Liver (tissue), 9 donors: ENCODE measurements around the gene BRIP1. TPM values are rescaled to one million over a fixed set of nuclear protein-coding genes. Genes with fewer than 3 reads are reported as not detected.

Experiments
- DNase-seq: peaks from one replicate; pipeline ENCODE4 v3.0.0-alpha.2; 2017; ENCODE audit warnings: low spot score
- H3K27ac ChIP-seq, 2 donors: one replicate each; pipeline ENCODE4 v1.7.0; 2013; ENCODE audit warnings: inconsistent platforms in 2 of 2, low read length in 2 of 2, control low read depth in 1 of 2, low read depth in 1 of 2, mild to moderate bottlenecking in 1 of 2
- H3K27me3 ChIP-seq, 4 donors: one replicate each; pipeline versions ENCODE4 v1.6.1 to v1.7.0; 2013; ENCODE audit warnings: low read length in 3 of 4, inconsistent platforms in 1 of 4, mild to moderate bottlenecking in 1 of 4, moderate library complexity in 1 of 4; ENCODE audit not compliant: control insufficient read depth in 4 of 4, insufficient read depth in 4 of 4
- H3K36me3 ChIP-seq, 4 donors: one replicate each; pipeline versions ENCODE4 v1.6.1 to v1.7.0; 2013; ENCODE audit warnings: low read length in 3 of 4, mild to moderate bottlenecking in 3 of 4, low read depth in 1 of 4, moderate library complexity in 1 of 4; ENCODE audit not compliant: control insufficient read depth in 4 of 4, insufficient read depth in 3 of 4
- H3K4me1 ChIP-seq, 4 donors: one replicate each; pipeline versions ENCODE4 v1.6.1 to v1.7.0; 2013; ENCODE audit warnings: low read length in 3 of 4, mild to moderate bottlenecking in 3 of 4, moderate library complexity in 1 of 4; ENCODE audit not compliant: control insufficient read depth in 4 of 4, insufficient read depth in 4 of 4
- H3K4me3 ChIP-seq, 3 donors: one replicate each; pipeline versions ENCODE4 v1.6.1 to v1.7.0; 2013; ENCODE audit warnings: low read length in 3 of 3, control low read depth in 1 of 3, low read depth in 1 of 3, mild to moderate bottlenecking in 1 of 3
- H3K9ac ChIP-seq, 2 donors: one replicate each; pipeline ENCODE4 v1.7.0; 2013; ENCODE audit warnings: low read length in 2 of 2, mild to moderate bottlenecking in 2 of 2, moderate library complexity in 2 of 2, control low read depth in 1 of 2, low read depth in 1 of 2
- H3K9me3 ChIP-seq, 4 donors: one replicate each; pipeline versions ENCODE4 v1.6.1 to v1.7.0; 2013; ENCODE audit warnings: low read length in 3 of 4; ENCODE audit not compliant: control insufficient read depth in 4 of 4
- FOXA1 ChIP-seq: IDR thresholded peaks from 2 replicates; pipeline ENCODE4 v1.6.1; 2016; ENCODE audit warnings: antibody characterized with exemption
- FOXA2 ChIP-seq: IDR thresholded peaks from 2 replicates; pipeline ENCODE4 v1.6.1; 2016; ENCODE audit warnings: antibody characterized with exemption
- GABPA ChIP-seq, 2 donors: IDR thresholded peaks in 1 of 2; conservative IDR thresholded peaks in 1 of 2; 2 replicates each; pipeline ENCODE4 v1.6.1; 2016; ENCODE audit warnings: antibody characterized with exemption in 2 of 2, mild to moderate bottlenecking in 1 of 2, moderate library complexity in 1 of 2
- HNF4A ChIP-seq, 2 donors: conservative IDR thresholded peaks; 2 replicates each; pipeline ENCODE4 v1.6.1; 2016; ENCODE audit warnings: antibody characterized with exemption in 2 of 2, mild to moderate bottlenecking in 2 of 2
- JUND ChIP-seq, 2 donors: IDR thresholded peaks; 2 replicates each; pipeline ENCODE4 v1.6.1; 2016; ENCODE audit warnings: antibody characterized with exemption in 2 of 2
- NR2F2 ChIP-seq: IDR thresholded peaks from 2 replicates; pipeline ENCODE4 v1.6.1; 2016; ENCODE audit warnings: antibody characterized with exemption
- RAD21 ChIP-seq, 2 donors: IDR thresholded peaks; 2 replicates each; pipeline ENCODE4 v1.6.1; 2016; ENCODE audit warnings: antibody characterized with exemption in 2 of 2, mild to moderate bottlenecking in 2 of 2
- RXRA ChIP-seq, 2 donors: IDR thresholded peaks; 2 replicates each; pipeline ENCODE4 v1.6.1; 2017 to 2018; ENCODE audit warnings: antibody characterized with exemption in 2 of 2, mild to moderate bottlenecking in 1 of 2
- SP1 ChIP-seq: IDR thresholded peaks from 2 replicates; pipeline ENCODE4 v1.6.1; 2018; ENCODE audit warnings: antibody characterized with exemption, mild to moderate bottlenecking
- TAF1 ChIP-seq: conservative IDR thresholded peaks from 2 replicates; pipeline ENCODE4 v1.6.1; 2016; ENCODE audit warnings: antibody characterized with exemption, mild to moderate bottlenecking
- YY1 ChIP-seq: IDR thresholded peaks from 2 replicates; pipeline ENCODE4 v1.6.1; 2016; ENCODE audit warnings: antibody characterized with exemption, mild to moderate bottlenecking
- WGBS: extraction: QIAGEN DNeasy Blood & Tissue Kit; methylation state at CpG from one replicate; pipeline ENCODE4 v1.1.7; 2013; 5-methylcytosine and 5-hydroxymethylcytosine counted together
- polyA plus RNA-seq, 2 donors: library from polyadenylated mRNA; stranded (reverse) in 1 of 2; unstranded in 1 of 2; fragments of 200-250 nt in 1 of 2; fragments of >200 nt in 1 of 2; fragmentation: Nextera tagmentation in 1 of 2; extraction: Ambion mirVana in 1 of 2; gene quantifications; one replicate each; pipeline versions ENCODE4 v1.2.1 to v1.2.3, GENCODE V29; 2013 to 2015
- total RNA-seq, 2 donors: library from RNA; depleted of rRNA; stranded (reverse); fragments of >200 nt; gene quantifications; one replicate each; pipeline ENCODE4 v1.2.3, GENCODE V29; 2014
- TF ChIP-seq, protein P1 (sequence below): IDR thresholded peaks from 2 replicates; pipeline ENCODE4 v1.6.1; 2016; ENCODE audit warnings: antibody characterized with exemption
- TF ChIP-seq, protein P2 (sequence below): IDR thresholded peaks from 2 replicates; pipeline ENCODE4 v1.6.1; 2016; ENCODE audit warnings: antibody characterized with exemption
- TF ChIP-seq, protein P3 (sequence below): IDR thresholded peaks from 2 replicates; pipeline ENCODE4 v1.6.1; 2016; ENCODE audit warnings: antibody characterized with exemption
- TF ChIP-seq, protein P4 (sequence below): IDR thresholded peaks from 2 replicates; pipeline ENCODE4 v1.6.1; 2016; ENCODE audit warnings: antibody characterized with exemption, mild to moderate bottlenecking
- donor health status: healthy.
- donor health status: healthy.
- donor health status: healthy.
- donor health status: healthy.
- donor health status: healthy.

The BRIP1 gene
- total and polyA plus RNA-seq, 4 donors, result 0.24 to 10.3 (median 0.90) TPM

DNA sequence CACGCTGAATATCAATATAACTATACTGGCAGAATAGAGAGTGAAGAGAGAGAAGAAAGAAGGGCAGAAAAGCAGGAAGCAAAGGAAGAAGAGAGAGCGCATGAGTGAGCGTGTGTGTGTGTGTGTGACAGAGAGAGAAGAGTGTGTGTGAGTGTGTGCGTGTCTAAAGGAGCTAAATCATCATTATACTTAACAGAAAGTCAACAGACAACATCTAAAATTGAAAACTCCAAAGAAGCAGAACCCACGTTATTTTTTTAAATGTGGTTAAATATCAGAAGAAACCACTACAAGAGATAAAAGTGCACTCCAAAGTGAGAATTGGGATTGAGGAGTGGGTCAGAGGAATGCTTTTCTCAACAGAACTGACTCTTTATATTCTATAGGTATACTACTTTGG is 77.2 kb downstream of the BRIP1 start (continued):
- TF ChIP-seq, protein P1, sequence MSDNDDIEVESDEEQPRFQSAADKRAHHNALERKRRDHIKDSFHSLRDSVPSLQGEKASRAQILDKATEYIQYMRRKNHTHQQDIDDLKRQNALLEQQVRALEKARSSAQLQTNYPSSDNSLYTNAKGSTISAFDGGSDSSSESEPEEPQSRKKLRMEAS, result no peak
- no peak for TF ChIP-seq RXRA (IDR thresholded peaks at IDR 0.05)
- TF ChIP-seq TAF1, result no peak
- TF ChIP-seq, protein P2, sequence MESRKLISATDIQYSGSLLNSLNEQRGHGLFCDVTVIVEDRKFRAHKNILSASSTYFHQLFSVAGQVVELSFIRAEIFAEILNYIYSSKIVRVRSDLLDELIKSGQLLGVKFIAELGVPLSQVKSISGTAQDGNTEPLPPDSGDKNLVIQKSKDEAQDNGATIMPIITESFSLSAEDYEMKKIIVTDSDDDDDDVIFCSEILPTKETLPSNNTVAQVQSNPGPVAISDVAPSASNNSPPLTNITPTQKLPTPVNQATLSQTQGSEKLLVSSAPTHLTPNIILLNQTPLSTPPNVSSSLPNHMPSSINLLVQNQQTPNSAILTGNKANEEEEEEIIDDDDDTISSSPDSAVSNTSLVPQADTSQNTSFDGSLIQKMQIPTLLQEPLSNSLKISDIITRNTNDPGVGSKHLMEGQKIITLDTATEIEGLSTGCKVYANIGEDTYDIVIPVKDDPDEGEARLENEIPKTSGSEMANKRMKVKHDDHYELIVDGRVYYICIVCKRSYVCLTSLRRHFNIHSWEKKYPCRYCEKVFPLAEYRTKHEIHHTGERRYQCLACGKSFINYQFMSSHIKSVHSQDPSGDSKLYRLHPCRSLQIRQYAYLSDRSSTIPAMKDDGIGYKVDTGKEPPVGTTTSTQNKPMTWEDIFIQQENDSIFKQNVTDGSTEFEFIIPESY, result no peak
- TF ChIP-seq GABPA (IDR thresholded peaks at IDR 0.05 in 1 of 2, conservative IDR thresholded peaks at IDR 0.05 in 1 of 2), result no peak

DNA sequence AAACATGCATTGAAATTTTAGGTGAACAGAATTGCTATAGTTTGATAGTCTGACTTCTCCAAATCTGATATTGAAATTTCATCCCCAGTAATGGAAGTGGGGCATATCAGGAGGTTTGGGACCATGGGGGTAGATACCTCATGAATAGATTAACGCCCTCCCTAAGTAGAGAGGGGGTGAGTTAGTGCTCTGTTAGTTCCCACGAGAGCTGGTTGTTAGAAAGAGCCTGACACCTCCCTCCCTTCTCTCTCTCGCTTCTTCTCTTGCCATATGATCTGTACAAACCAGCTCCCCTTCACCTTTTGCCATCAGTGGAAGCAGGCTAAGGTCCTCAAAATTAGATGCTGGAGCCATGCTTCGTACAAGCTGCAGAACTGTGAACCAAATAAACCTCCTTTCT is 78.8 kb downstream of the BRIP1 start:
- Histone ChIP-seq H3K4me1 (no peaks in the 10 kb centered on the region), H3K36me3 (no peaks in the 10 kb centered on the region), H3K27me3 (no peaks in the 10 kb centered on the region), H3K9ac (no peak overlapping the region), H3K27ac (no peak overlapping the region), H3K4me3 (no peak overlapping the region), H3K9me3 (no peaks in the 10 kb centered on the region)
- no peak for DNase-seq
- TF ChIP-seq NR2F2 (no peak), RXRA (IDR thresholded peaks at IDR 0.05) (no peak), HNF4A (conservative IDR thresholded peaks at IDR 0.05) (no peak)
- 94% methylated on average over 4 of the region's 4 CpGs for WGBS

DNA sequence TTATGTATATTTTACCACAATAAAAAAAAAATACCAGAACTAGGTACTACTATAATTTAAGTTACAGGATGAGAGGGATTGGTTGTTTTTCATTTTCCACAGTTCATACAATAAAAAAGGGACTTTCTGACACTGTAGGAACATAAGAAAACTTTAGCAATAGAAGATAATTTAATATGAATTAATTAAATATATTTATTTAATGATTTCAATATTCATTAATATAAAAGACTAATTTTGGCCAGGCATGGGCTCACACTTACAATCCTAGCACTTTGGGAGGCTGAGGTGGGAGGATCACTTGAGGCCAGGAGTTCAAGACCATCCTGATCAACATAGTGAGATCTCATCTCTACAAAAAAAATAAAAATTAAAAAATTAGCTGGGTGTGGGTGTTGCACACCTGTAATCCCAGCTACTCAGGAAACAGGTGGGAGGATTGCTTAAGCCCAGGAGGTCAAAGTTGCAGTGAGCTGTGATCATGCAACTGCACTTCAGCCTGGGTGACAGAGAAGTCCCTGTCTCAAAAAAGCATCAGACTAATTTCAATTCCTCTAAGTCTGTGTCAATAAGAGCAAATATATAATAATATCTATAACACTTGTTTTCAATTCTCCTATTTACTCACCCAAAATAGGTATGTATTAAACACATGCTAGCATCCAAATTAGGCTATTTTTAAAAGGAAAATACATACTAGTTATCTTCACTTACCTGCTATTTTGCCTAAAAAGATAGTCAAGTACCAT is 79.6 kb downstream of the BRIP1 start:
- Histone ChIP-seq H3K9me3 (no peaks in the 10 kb centered on the region), H3K9ac (no peak overlapping the region)

DNA sequence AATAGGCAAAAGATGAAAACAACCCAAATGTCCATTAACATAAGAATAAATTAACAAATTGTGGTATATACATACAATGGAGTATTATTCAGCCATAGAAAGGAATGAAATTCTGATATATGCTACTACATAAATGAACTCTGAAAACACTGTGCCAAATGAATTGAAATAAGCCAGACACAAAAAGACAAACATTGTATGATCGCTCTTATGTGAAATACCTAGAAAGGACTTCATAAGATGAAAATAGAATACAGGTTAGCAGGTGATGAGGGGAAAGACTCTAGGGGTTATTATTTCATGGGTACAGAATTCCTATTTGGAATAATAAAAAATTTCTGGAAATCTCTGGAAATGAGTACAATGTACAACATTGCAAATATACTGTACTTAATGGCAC is 80.2 kb downstream of the BRIP1 start:
- no peak for DNase-seq
- Histone ChIP-seq H3K9ac (no peak overlapping the region), H3K27ac (no peak overlapping the region), H3K9me3 (no peaks in the 10 kb centered on the region), H3K4me1 (no peaks in the 10 kb centered on the region), H3K4me3 (no peak overlapping the region), H3K36me3 (no peaks in the 10 kb centered on the region), H3K27me3 (no peaks in the 10 kb centered on the region)
- WGBS, result 97% methylated on average over 1 of the region's 1 CpG
- TF ChIP-seq, protein P3, sequence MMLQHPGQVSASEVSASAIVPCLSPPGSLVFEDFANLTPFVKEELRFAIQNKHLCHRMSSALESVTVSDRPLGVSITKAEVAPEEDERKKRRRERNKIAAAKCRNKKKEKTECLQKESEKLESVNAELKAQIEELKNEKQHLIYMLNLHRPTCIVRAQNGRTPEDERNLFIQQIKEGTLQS, result no peak
- TF ChIP-seq RAD21 (IDR thresholded peaks at IDR 0.05) (no peak), TAF1 (no peak), HNF4A (conservative IDR thresholded peaks at IDR 0.05) (no peak), FOXA2 (no peak), GABPA (IDR thresholded peaks at IDR 0.05 in 1 of 2, conservative IDR thresholded peaks at IDR 0.05 in 1 of 2) (no peak), NR2F2 (no peak), RXRA (IDR thresholded peaks at IDR 0.05) (no peak), YY1 (no peak)
- TF ChIP-seq, protein P2, result no peak
- TF ChIP-seq, protein P4, sequence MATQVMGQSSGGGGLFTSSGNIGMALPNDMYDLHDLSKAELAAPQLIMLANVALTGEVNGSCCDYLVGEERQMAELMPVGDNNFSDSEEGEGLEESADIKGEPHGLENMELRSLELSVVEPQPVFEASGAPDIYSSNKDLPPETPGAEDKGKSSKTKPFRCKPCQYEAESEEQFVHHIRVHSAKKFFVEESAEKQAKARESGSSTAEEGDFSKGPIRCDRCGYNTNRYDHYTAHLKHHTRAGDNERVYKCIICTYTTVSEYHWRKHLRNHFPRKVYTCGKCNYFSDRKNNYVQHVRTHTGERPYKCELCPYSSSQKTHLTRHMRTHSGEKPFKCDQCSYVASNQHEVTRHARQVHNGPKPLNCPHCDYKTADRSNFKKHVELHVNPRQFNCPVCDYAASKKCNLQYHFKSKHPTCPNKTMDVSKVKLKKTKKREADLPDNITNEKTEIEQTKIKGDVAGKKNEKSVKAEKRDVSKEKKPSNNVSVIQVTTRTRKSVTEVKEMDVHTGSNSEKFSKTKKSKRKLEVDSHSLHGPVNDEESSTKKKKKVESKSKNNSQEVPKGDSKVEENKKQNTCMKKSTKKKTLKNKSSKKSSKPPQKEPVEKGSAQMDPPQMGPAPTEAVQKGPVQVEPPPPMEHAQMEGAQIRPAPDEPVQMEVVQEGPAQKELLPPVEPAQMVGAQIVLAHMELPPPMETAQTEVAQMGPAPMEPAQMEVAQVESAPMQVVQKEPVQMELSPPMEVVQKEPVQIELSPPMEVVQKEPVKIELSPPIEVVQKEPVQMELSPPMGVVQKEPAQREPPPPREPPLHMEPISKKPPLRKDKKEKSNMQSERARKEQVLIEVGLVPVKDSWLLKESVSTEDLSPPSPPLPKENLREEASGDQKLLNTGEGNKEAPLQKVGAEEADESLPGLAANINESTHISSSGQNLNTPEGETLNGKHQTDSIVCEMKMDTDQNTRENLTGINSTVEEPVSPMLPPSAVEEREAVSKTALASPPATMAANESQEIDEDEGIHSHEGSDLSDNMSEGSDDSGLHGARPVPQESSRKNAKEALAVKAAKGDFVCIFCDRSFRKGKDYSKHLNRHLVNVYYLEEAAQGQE, result no peak

More for the DNA sequence above, 79.6 kb downstream of the BRIP1 start:
- H3K4me1 ChIP-seq, result no peaks in the 10 kb centered on the region
- H3K27ac ChIP-seq, result no peak overlapping the region
- H3K4me3 ChIP-seq, result no peak overlapping the region
- H3K36me3 ChIP-seq, result no peaks in the 10 kb centered on the region
- TF ChIP-seq TAF1 (no peak), RXRA (IDR thresholded peaks at IDR 0.05) (no peak), HNF4A (conservative IDR thresholded peaks at IDR 0.05) (peak; percentile 27 to 29), SP1 (no peak), FOXA1 (no peak), YY1 (no peak), JUND (IDR thresholded peaks at IDR 0.05) (no peak)
- TF ChIP-seq, protein P3, result no peak
- no peaks in the 10 kb centered on the region for H3K27me3 ChIP-seq
- no peak for DNase-seq
